H1 (cell line): ENCODE measurements around the gene CMBL. TPM values are rescaled to one million over a fixed set of nuclear protein-coding genes. Genes with fewer than 3 reads are reported as not detected.

ENCODE experiments used
- CTCF ChIA-PET: fragments of 300-600 bp; sonication (Branson Sonifier 250); formaldehyde crosslinking; loops from one replicate; lab custom pipeline; 2021; ENCODE audit not compliant: partially characterized antibody; lab: Charles Lee
- POLR2A ChIA-PET: fragments of 300-600 bp; sonication (Branson Sonifier 250); formaldehyde crosslinking; loops from one replicate; lab custom pipeline; 2021; ENCODE audit warnings: inconsistent platforms; ENCODE audit not compliant: partially characterized antibody; lab: Charles Lee
- DNase-seq, 2 experiments: peaks; one replicate each; pipeline versions ENCODE4 v3.0.0 to v3.0.0-alpha.2; 2010 to 2022; ENCODE audit warnings: low spot score in 2 of 2, low read depth in 1 of 2, mixed read lengths in 1 of 2
- FAIRE-seq: peaks from 2 replicates; lab custom pipeline; 2011; peaks lifted over from hg19 to GRCh38; lab: Jason Lieb, UNC
- H2AFZ ChIP-seq: 2 replicates; pipeline ENCODE4 v1.8.1; 2012; ENCODE audit warnings: low read length, inconsistent platforms
- H2AK5ac ChIP-seq: 2 replicates; pipeline ENCODE4 v1.6.1; 2013; ENCODE audit warnings: low read depth, low read length
- H2BK120ac ChIP-seq: replicated peaks from 2 replicates; pipeline ENCODE3; 2013; ENCODE audit warnings: low read depth, low read length, inconsistent platforms
- H2BK12ac ChIP-seq: 2 replicates; pipeline ENCODE4 v1.6.1; 2013; ENCODE audit warnings: low read depth, low read length
- H2BK15ac ChIP-seq: 2 replicates; pipeline ENCODE4 v1.6.1; 2013; ENCODE audit warnings: low read length
- H2BK20ac ChIP-seq: 2 replicates; pipeline ENCODE4 v1.6.1; 2013; ENCODE audit warnings: low read length
- H2BK5ac ChIP-seq: 2 replicates; pipeline ENCODE4 v1.6.1; 2013; ENCODE audit warnings: low read depth, low read length
- H3K14ac ChIP-seq: 2 replicates; pipeline ENCODE4 v1.6.1; 2013; ENCODE audit warnings: inconsistent platforms; ENCODE audit not compliant: insufficient read length
- H3K18ac ChIP-seq: 2 replicates; pipeline ENCODE4 v1.6.1; 2013; ENCODE audit warnings: low read length; ENCODE audit errors: extremely low read depth
- H3K23ac ChIP-seq: 2 replicates; pipeline ENCODE4 v1.6.1; 2013; ENCODE audit warnings: inconsistent platforms; ENCODE audit not compliant: insufficient read length
- H3K23me2 ChIP-seq: 2 replicates; pipeline ENCODE4 v1.6.1; 2013; ENCODE audit warnings: low read depth, low read length
- H3K27ac ChIP-seq: 2 replicates; pipeline ENCODE4 v1.6.1; 2011; ENCODE audit warnings: low read depth, low read length, inconsistent platforms
- H3K27me3 ChIP-seq, 4 experiments: replicated peaks in 1 of 4; 1 replicate in 1 of 4; 2 replicates in 3 of 4; pipeline versions ENCODE4 v1.6.1 to v1.8.1; 2011 to 2013; ENCODE audit warnings: low read length in 3 of 4, mild to moderate bottlenecking in 3 of 4, inconsistent platforms in 2 of 4, mixed read lengths in 2 of 4, moderate library complexity in 1 of 4; ENCODE audit not compliant: control insufficient read depth in 3 of 4, insufficient read depth in 3 of 4; ENCODE audit errors: extremely low read depth in 1 of 4
- H3K36me3 ChIP-seq, 4 experiments: 2 replicates each; pipeline versions ENCODE4 v1.6.1 to v1.8.1; 2011 to 2013; ENCODE audit warnings: mild to moderate bottlenecking in 4 of 4, low read length in 3 of 4, moderate library complexity in 2 of 4, control low read depth in 1 of 4, inconsistent platforms in 1 of 4; ENCODE audit not compliant: insufficient read depth in 4 of 4, control insufficient read depth in 2 of 4
- H3K4ac ChIP-seq: replicated peaks from 2 replicates; pipeline ENCODE3; 2013; ENCODE audit warnings: low read length, low read depth, mixed read lengths, inconsistent platforms; ENCODE audit not compliant: insufficient read length
- H3K4me1 ChIP-seq, 4 experiments: replicated peaks in 1 of 4; 1 replicate in 1 of 4; 2 replicates in 3 of 4; pipeline versions ENCODE4 v1.6.1 to v1.8.1; 2011 to 2013; ENCODE audit warnings: low read length in 3 of 4, inconsistent platforms in 2 of 4, mixed read lengths in 1 of 4; ENCODE audit not compliant: insufficient read depth in 4 of 4, control insufficient read depth in 3 of 4
- H3K4me2 ChIP-seq, 2 experiments: 2 replicates each; pipeline versions ENCODE4 v1.6.1 to v1.8.1; 2011 to 2013; ENCODE audit warnings: low read depth in 2 of 2, low read length in 2 of 2, control low read depth in 1 of 2, inconsistent platforms in 1 of 2, mild to moderate bottlenecking in 1 of 2; ENCODE audit not compliant: insufficient read depth in 1 of 2
- H3K4me3 ChIP-seq, 4 experiments: fragments of 200-600, 300-600 bp in 1 of 4; sonication (generic), shearing (Covaris generic), sonication (Bioruptor Twin) in 1 of 4; 2 replicates each; pipeline versions ENCODE4 v1.5.1 to v1.8.1; 2011 to 2016; ENCODE audit warnings: low read length in 4 of 4, low read depth in 3 of 4, control low read depth in 2 of 4, inconsistent platforms in 2 of 4, mild to moderate bottlenecking in 2 of 4, mixed read lengths in 1 of 4, moderate library complexity in 1 of 4; ENCODE audit not compliant: insufficient read depth in 2 of 4; ENCODE audit errors: extremely low read depth in 1 of 4
- H3K56ac ChIP-seq: replicated peaks from 2 replicates; pipeline ENCODE3; 2013; ENCODE audit warnings: low read depth, mild to moderate bottlenecking, mixed read lengths, low read length, inconsistent platforms; ENCODE audit not compliant: insufficient read length
- H3K79me1 ChIP-seq: 2 replicates; pipeline ENCODE4 v1.6.1; 2013; ENCODE audit warnings: low read depth, low read length, control low read depth
- H3K79me2 ChIP-seq, 2 experiments: 2 replicates each; pipeline versions ENCODE4 v1.6.1 to v1.8.1; 2012 to 2013; ENCODE audit warnings: low read length in 2 of 2, mild to moderate bottlenecking in 2 of 2, inconsistent platforms in 1 of 2; ENCODE audit not compliant: insufficient read depth in 2 of 2, control insufficient read depth in 1 of 2
- H3K9ac ChIP-seq, 4 experiments: replicated peaks in 1 of 4; 1 replicate in 1 of 4; 2 replicates in 3 of 4; pipeline versions ENCODE4 v1.6.1 to v1.8.1; 2011 to 2013; ENCODE audit warnings: low read depth in 3 of 4, low read length in 3 of 4, control low read depth in 2 of 4, mild to moderate bottlenecking in 2 of 4, moderate library complexity in 2 of 4, inconsistent platforms in 1 of 4; ENCODE audit errors: extremely low read depth in 1 of 4
- H3K9me3 ChIP-seq, 2 experiments: 2 replicates each; pipeline versions ENCODE4 v1.6.1 to v1.8.1; 2012 to 2013; ENCODE audit warnings: mild to moderate bottlenecking in 2 of 2, moderate library complexity in 2 of 2, control low read depth in 1 of 2, inconsistent platforms in 1 of 2, low read depth in 1 of 2, low read length in 1 of 2, mixed read lengths in 1 of 2; ENCODE audit not compliant: insufficient read depth in 2 of 2
- H4K20me1 ChIP-seq, 2 experiments: replicated peaks in 1 of 2; 2 replicates each; pipeline versions ENCODE3 to v1.8.1; 2011 to 2013; ENCODE audit warnings: inconsistent platforms in 2 of 2, low read length in 2 of 2, mild to moderate bottlenecking in 1 of 2; ENCODE audit not compliant: insufficient read depth in 2 of 2, control insufficient read depth in 1 of 2
- H4K5ac ChIP-seq: 2 replicates; pipeline ENCODE4 v1.6.1; 2013; ENCODE audit warnings: low read length, low read depth, mixed read lengths, inconsistent platforms; ENCODE audit not compliant: insufficient read length
- H4K8ac ChIP-seq: 2 replicates; pipeline ENCODE4 v1.8.0; 2013; ENCODE audit warnings: mild to moderate bottlenecking, moderate library complexity, low read length, inconsistent platforms; ENCODE audit not compliant: insufficient read depth; ENCODE audit errors: extremely low read depth
- H4K91ac ChIP-seq: replicated peaks from 2 replicates; pipeline ENCODE3; 2013; ENCODE audit warnings: low read length, mixed read lengths, inconsistent platforms; ENCODE audit not compliant: insufficient read length
- CTCF ChIP-seq, 3 experiments: IDR thresholded peaks; 1 replicate in 2 of 3; 2 replicates in 1 of 3; pipeline versions ENCODE4 v1.5.1 to v1.6.1; 2011; ENCODE audit warnings: low read length in 3 of 3, mild to moderate bottlenecking in 3 of 3, inconsistent platforms in 2 of 3, low read depth in 1 of 3, moderate library complexity in 1 of 3; ENCODE audit not compliant: insufficient read depth in 1 of 3; ENCODE audit errors: control extremely low read depth in 1 of 3
- FOSL1 ChIP-seq: IDR thresholded peaks from 2 replicates; pipeline ENCODE4 v1.6.1; 2011; ENCODE audit warnings: mild to moderate bottlenecking, low read depth, low read length, moderate library complexity; ENCODE audit not compliant: insufficient read depth
- POLR2A ChIP-seq, 2 experiments: IDR thresholded peaks; 1 replicate in 1 of 2; 2 replicates in 1 of 2; pipeline ENCODE4 v1.6.1; 2011; ENCODE audit warnings: low read depth in 2 of 2, low read length in 2 of 2, mild to moderate bottlenecking in 2 of 2; ENCODE audit errors: control extremely low read depth in 1 of 2
- POLR2AphosphoS5 ChIP-seq: IDR thresholded peaks from 2 replicates; pipeline ENCODE4 v1.6.1; 2011; ENCODE audit warnings: low read depth, low read length
- WGBS, 2 experiments: shearing (Covaris generic) in 1 of 2; methylation state at CpG; one replicate each; pipeline versions ENCODE4 v1.1.6 to v1.1.7; 2013 to 2015; ENCODE audit warnings: low lambda C conversion rate in 2 of 2, mixed read lengths in 2 of 2, inconsistent platforms in 1 of 2, low coverage in 1 of 2, missing lambda C conversion rate in 1 of 2; ENCODE audit not compliant: insufficient replicate concordance in 2 of 2, insufficient coverage in 1 of 2, insufficient read length in 1 of 2; ENCODE audit errors: extremely low coverage in 1 of 2, missing lambda C conversion rate in 1 of 2; 5-methylcytosine and 5-hydroxymethylcytosine counted together
- polyA plus RNA-seq, 7 experiments: library from polyadenylated mRNA; depleted of rRNA in 3 of 7; stranded (reverse) in 5 of 7; unstranded in 2 of 7; fragments of >200 nt in 5 of 7; fragments of 200-250 nt in 2 of 7; gene quantifications; 1 replicate in 5 of 7; 2 replicates in 1 of 7; 4 replicates in 1 of 7; pipeline versions ENCODE4 v1.2.1 to v1.2.3, GENCODE V29; 2011 to 2013; ENCODE audit warnings: missing spikeins in 2 of 7, mixed read lengths in 2 of 7
- total RNA-seq: library from RNA; stranded (reverse); fragmentation: NEBNext Ultra II Directional; extraction: Animal tissue kit (Norgen Biotek cat#: 25700); gene quantifications from 2 replicates; pipeline ENCODE4 v1.2.1, GENCODE V29; 2021

The CMBL gene
- total and polyA plus RNA-seq, 2 of the 8 experiments (the other 6 are each of a cell fraction or from before 2014, with no cell fraction given): 27.9 to 32.1 TPM

- no peak for DNase-seq
- Histone ChIP-seq H3K36me3 (peaks cover 26 to 54% (median 48%) of the 10 kb centered on the region in 4 experiments), H4K8ac (no peak overlapping the region), H4K20me1 (peaks cover 3 to 14% of the 10 kb centered on the region in 2 experiments), H3K4me2 (no peak overlapping the region), H3K27ac (no peak overlapping the region), H3K4ac (no peak overlapping the region), H3K79me2 (no peaks in the 10 kb centered on the region), H2BK20ac (no peak overlapping the region), H3K4me3 (no peak overlapping the region), H2BK120ac (no peak overlapping the region), H3K18ac (no peak overlapping the region), H3K4me1 (peaks cover 0 to 4% (median under 1%) of the 10 kb centered on the region in 4 experiments; a peak in 3 of 7 replicates), H2BK15ac (no peak overlapping the region), H2AK5ac (no peak overlapping the region), H3K9ac (no peak overlapping the region), H4K91ac (no peak overlapping the region), H2BK12ac (no peak overlapping the region), H2AFZ (no peak overlapping the region), H2BK5ac (no peak overlapping the region), H3K23ac (no peak overlapping the region), H3K27me3 (no peaks in the 10 kb centered on the region), H3K56ac (no peak overlapping the region), H3K14ac (no peak overlapping the region), H3K9me3 (no peaks in the 10 kb centered on the region), H4K5ac (no peak overlapping the region), H3K79me1 (0 out of 2 replicates have a peak, but pooled peaks cover 2% of the 10 kb centered on the region), H3K23me2 (no peaks in the 10 kb centered on the region)
- no peak for FAIRE-seq
- ChIA-PET POLR2A (interaction anchor here (0.8 to 9.4 kb wide), 16 partner anchors 9 to 361 kb away, joined by 3 to 128 read pairs (median 3); partner anchors contain the start of genes ATPSCKMT, CCT5 and MARCHF6), CTCF (interaction anchor here (1.1 to 1.7 kb wide), 4 partner anchors 11 to 130 kb away, joined by 3 to 7 read pairs (median 4); no protein-coding TSS in a partner anchor)
- 66% methylated on average over 6 of the region's 6 CpGs; no CpG with 5 or more reads in 1 of the 2 experiments for WGBS, 2 experiments
- TF ChIP-seq POLR2AphosphoS5 (peak; percentile 71), POLR2A (IDR thresholded peaks at IDR 0.05; ENCODE audit: control extremely low read depth in 1 of 2, low read depth in 2 of 2, low read length in 2 of 2) (peak in 1 of 2 experiments; percentile 58; a peak in 2 of 3 replicates), FOSL1 (no peak), CTCF (IDR thresholded peaks at IDR 0.05; ENCODE audit: control extremely low read depth in 1 of 3, insufficient read depth in 1 of 3, low read depth in 1 of 3, low read length in 3 of 3) (no peak)
Observed at GRCh38 chr5:10265245-10266109, 42.2 kb downstream of the CMBL start.
